ENCODE results near the gene B4GAT1.
"Not testable (repeated sequence)": the region's sequence is repeated elsewhere in the genome, so short reads cannot be mapped to it uniquely, and the experiment has no call there.

DNA sequence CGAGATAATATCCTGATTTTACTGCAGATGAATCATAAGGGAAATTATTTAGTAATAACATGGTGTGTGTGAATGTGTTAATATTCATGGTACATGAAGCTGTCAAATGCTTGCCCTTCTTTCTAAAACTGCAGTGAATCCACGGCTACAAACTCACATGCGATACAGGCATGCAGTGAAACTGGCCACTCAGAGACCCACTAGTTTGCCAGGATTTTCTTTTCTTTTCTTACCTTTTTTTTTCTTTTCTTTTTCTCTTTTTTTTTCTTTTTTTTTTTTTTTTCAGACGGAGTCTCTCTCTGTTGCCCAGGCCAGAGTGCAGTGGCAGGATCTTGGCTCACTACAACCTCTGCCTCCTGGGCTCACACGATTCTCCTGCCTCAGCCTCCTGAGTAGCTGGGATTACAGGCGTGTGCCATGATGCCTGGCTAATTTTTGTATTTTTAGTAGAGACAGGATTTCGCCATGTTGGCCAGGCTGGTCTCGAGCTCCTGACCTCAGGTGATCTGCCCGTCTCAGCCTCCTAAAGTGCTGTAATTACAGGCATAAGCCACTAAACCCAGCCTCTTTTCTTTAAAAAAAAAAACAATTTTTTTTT lies 26.4 kb upstream of the B4GAT1 start:
- not testable (repeated sequence) for TF ChIP-seq POLR2AphosphoS5, POLR2A (IDR thresholded peaks at IDR 0.05; ENCODE audit: low read depth, low read length)

All from GM12892 (cell line).